PC-9 (cell line): ENCODE results near the gene THBS3. TPM values are rescaled to one million over a fixed set of nuclear protein-coding genes. Genes with fewer than 3 reads are reported as not detected.

Source experiments
- BruUV-seq: library from RNA; stranded (reverse); fragments of 400-500 nt; replicated peaks from 2 replicates; lab custom pipeline; 2021; lab: Mats Ljungman, UMichigan
- CTCF ChIA-PET: fragments of 300-600 bp; sonication (Branson Sonifier 250); formaldehyde crosslinking; loops from one replicate; lab custom pipeline; 2022; ENCODE audit warnings: antibody characterized with exemption; lab: Charles Lee
- POLR2A ChIA-PET: fragments of 300-600 bp; sonication (Branson Sonifier 250); formaldehyde crosslinking; loops from one replicate; lab custom pipeline; 2022; ENCODE audit warnings: antibody characterized with exemption; ENCODE audit not compliant: unreplicated experiment; lab: Charles Lee
- DNase-seq, 2 experiments: peaks; one replicate each; pipeline versions ENCODE4 v3.0.0 to v3.0.0-alpha.2; 2015 to 2022; ENCODE audit warnings: mixed read lengths in 1 of 2
- H2AFZ ChIP-seq: fragments of 200-600 bp; sonication (generic); 2 replicates; pipeline ENCODE4 v1.8.1; 2017; ENCODE audit warnings: antibody characterized with exemption
- H3F3A ChIP-seq: fragments of 200-600 bp; sonication (generic); 2 replicates; pipeline ENCODE4 v1.8.1; 2017; ENCODE audit warnings: antibody characterized with exemption, mild to moderate bottlenecking, low read depth; ENCODE audit not compliant: insufficient read depth
- H3K27ac ChIP-seq: fragments of 200-600 bp; sonication (generic); 2 replicates; pipeline ENCODE4 v1.6.1; 2016; ENCODE audit warnings: mixed run types
- H3K27me3 ChIP-seq: fragments of 200-600 bp; sonication (generic); 2 replicates; pipeline ENCODE4 v1.6.1; 2016; ENCODE audit warnings: low read depth, mixed run types; ENCODE audit not compliant: insufficient read depth
- H3K36me3 ChIP-seq: fragments of 200-600 bp; sonication (generic); 2 replicates; pipeline ENCODE4 v1.6.1; 2016; ENCODE audit warnings: low read depth, mixed run types
- H3K4me1 ChIP-seq: fragments of 200-600 bp; sonication (generic); replicated peaks from 2 replicates; pipeline ENCODE4 v1.6.1; 2016; ENCODE audit warnings: mixed run types; ENCODE audit not compliant: insufficient read depth
- H3K4me2 ChIP-seq: fragments of 200-600 bp; sonication (generic); 2 replicates; pipeline ENCODE4 v1.6.1; 2017; ENCODE audit warnings: mixed run types
- H3K4me3 ChIP-seq: fragments of 200-600 bp; sonication (generic); 2 replicates; pipeline ENCODE4 v1.6.1; 2016; ENCODE audit warnings: mixed run types
- H3K79me2 ChIP-seq: fragments of 200-600 bp; sonication (generic); 2 replicates; pipeline ENCODE4 v1.6.1; 2017; ENCODE audit warnings: low read depth, mixed run types
- H3K9me2 ChIP-seq: fragments of 200-600 bp; sonication (generic); 2 replicates; pipeline ENCODE4 v1.8.1; 2017; ENCODE audit warnings: mild to moderate bottlenecking; ENCODE audit not compliant: insufficient read depth
- H3K9me3 ChIP-seq: fragments of 200-600 bp; sonication (generic); 2 replicates; pipeline ENCODE4 v1.8.1; 2016; ENCODE audit warnings: low read depth; ENCODE audit not compliant: insufficient read depth
- H4K20me1 ChIP-seq: fragments of 200-600 bp; sonication (generic); 2 replicates; pipeline ENCODE4 v1.8.1; 2017; ENCODE audit not compliant: insufficient read depth
- CTCF ChIP-seq: fragments of 200-600 bp; sonication (generic); conservative IDR thresholded peaks from 2 replicates; pipeline ENCODE4 v1.6.1; 2017; ENCODE audit warnings: mixed run types, antibody characterized with exemption, mild to moderate bottlenecking, moderate library complexity
- EZH2 ChIP-seq: fragments of 200-600 bp; sonication (generic); IDR thresholded peaks from 2 replicates; pipeline ENCODE4 v1.8.0; 2017; ENCODE audit warnings: antibody characterized with exemption, low read depth
- intact Hi-C: fragments of 100-400 bp; cut with micrococcal nuclease; formaldehyde crosslinking; loops from one replicate; pipeline ENCODE4 v1.10.0; 2022; ENCODE audit not compliant: unreplicated experiment
- total RNA-seq: library from RNA; stranded (reverse); gene quantifications from 2 replicates; pipeline ENCODE4 v1.2.3, GENCODE V29; 2021

The THBS3 gene
- total RNA-seq, 1 experiment from 2014 or later: 45.4 TPM

GRCh38 chr1:155202731-155203515 is 4.8 kb downstream of the THBS3 start:
- peaks cover under 1% of the 10 kb centered on the region; the same call in 1 of the 2 replicates for H3K79me2 ChIP-seq
- H3K4me2 ChIP-seq: no peak overlapping the region
- no peaks in the 10 kb centered on the region for H3K27me3 ChIP-seq
- no peak overlapping the region for H2AFZ ChIP-seq
- BruUV-seq: no TSS peak
- TF ChIP-seq EZH2 (no peak), CTCF (no peak)
- no peak for DNase-seq
- intact Hi-C loops: no loop called here
- ChIA-PET CTCF (interaction anchor here (0.8 kb wide), 1 partner anchor 27 kb away, joined by 4 read pairs; no protein-coding TSS in a partner anchor), POLR2A (no interaction called here)
- no peak overlapping the region for H3K4me3 ChIP-seq
- H4K20me1 ChIP-seq: no peaks in the 10 kb centered on the region
- H3K27ac ChIP-seq: no peak overlapping the region
- no peaks in the 10 kb centered on the region for H3K36me3 ChIP-seq
- H3K4me1 ChIP-seq: peaks cover 12% of the 10 kb centered on the region
- H3F3A ChIP-seq: peaks cover 7% of the 10 kb centered on the region; the same call in 1 of the 2 replicates
- H3K9me2 ChIP-seq: no peaks in the 10 kb centered on the region
- H3K9me3 ChIP-seq: no peaks in the 10 kb centered on the region

GRCh38 chr1:155202198-155202597 is 5.5 kb downstream of the THBS3 start:
- no peak for DNase-seq
- Histone ChIP-seq H3K4me3 (no peak overlapping the region), H3K79me2 (no peaks in the 10 kb centered on the region), H3K9me2 (no peaks in the 10 kb centered on the region), H3K27me3 (no peaks in the 10 kb centered on the region), H3K9me3 (no peaks in the 10 kb centered on the region), H4K20me1 (no peaks in the 10 kb centered on the region), H3K4me2 (no peak overlapping the region), H3K27ac (no peak overlapping the region), H3K36me3 (no peaks in the 10 kb centered on the region), H3F3A (peaks cover 3% of the 10 kb centered on the region; the same call in 1 of the 2 replicates), H3K4me1 (peaks cover 4% of the 10 kb centered on the region), H2AFZ (no peak overlapping the region)
- ChIA-PET CTCF (interaction anchor here (0.8 kb wide), 1 partner anchor 27 kb away, joined by 4 read pairs; no protein-coding TSS in a partner anchor), POLR2A (no interaction called here)
- intact Hi-C loops: no loop called here
- BruUV-seq: no TSS peak
- no peak for TF ChIP-seq CTCF
- TF ChIP-seq EZH2: no peak

- H3K4me1 ChIP-seq: no peaks in the 10 kb centered on the region
- TF ChIP-seq EZH2 (no peak), CTCF (no peak)
- H3K4me3 ChIP-seq: no peak overlapping the region
- no peak overlapping the region for H2AFZ ChIP-seq
- intact Hi-C loops: no loop called here
- no TSS peak for BruUV-seq
- DNase-seq: no peak
- H3K27me3 ChIP-seq: no peaks in the 10 kb centered on the region
- CTCF ChIA-PET: no interaction called here
- H4K20me1 ChIP-seq: no peaks in the 10 kb centered on the region
- H3F3A ChIP-seq: no peaks in the 10 kb centered on the region; the same call in 1 of the 2 replicates
- POLR2A ChIA-PET: interaction anchor here (0.6 kb wide), 1 partner anchor 28 kb away, joined by 4 read pairs; the partner anchor contains the start of gene KRTCAP2
- no peaks in the 10 kb centered on the region for H3K9me3 ChIP-seq
- H3K4me2 ChIP-seq: no peak overlapping the region
- no peak overlapping the region for H3K27ac ChIP-seq
- H3K79me2 ChIP-seq: no peaks in the 10 kb centered on the region
- H3K36me3 ChIP-seq: no peaks in the 10 kb centered on the region
- no peaks in the 10 kb centered on the region for H3K9me2 ChIP-seq
Measured at GRCh38 chr1:155200920-155201319, 6.8 kb downstream of the THBS3 start.
